GM19452 (cell line): Measurements from ENCODE around the gene BAIAP2.

Source experiments
- ATAC-seq: cut with Tn5 transposase; IDR thresholded peaks from one replicate; pipeline ENCODE4 v1.9.1; 2021; ENCODE audit not compliant: unreplicated experiment

The BAIAP2 gene

GRCh38 chr17:81102869-81103268, 67.9 kb downstream of the BAIAP2 start:
- ATAC-seq: no peak

- ATAC-seq: no peak
Measured at GRCh38 chr17:81103379-81103778, 68.4 kb downstream of the BAIAP2 start.

GRCh38 chr17:81106716-81107115, 71.8 kb downstream of the BAIAP2 start:
- ATAC-seq: no peak

GRCh38 chr17:81108220-81108619, 73.3 kb downstream of the BAIAP2 start:
- no peak for ATAC-seq

- no peak for ATAC-seq
Measured at GRCh38 chr17:81109957-81110356, 75.0 kb downstream of the BAIAP2 start.

- ATAC-seq: no peak
Measured at GRCh38 chr17:81110488-81111040, 75.6 kb downstream of the BAIAP2 start.

GRCh38 chr17:81111066-81111465, 76.1 kb downstream of the BAIAP2 start:
- no peak for ATAC-seq

GRCh38 chr17:81112450-81112849, 77.5 kb downstream of the BAIAP2 start:
- no peak for ATAC-seq

- no peak for ATAC-seq
Measured at GRCh38 chr17:81113158-81113724, 78.3 kb downstream of the BAIAP2 start.

GRCh38 chr17:81114351-81115093, 79.6 kb downstream of the BAIAP2 start:
- ATAC-seq: no peak

GRCh38 chr17:81115219-81115618, 80.3 kb downstream of the BAIAP2 start:
- no peak for ATAC-seq

- ATAC-seq: no peak
Measured at GRCh38 chr17:81115749-81116464, 81.0 kb downstream of the BAIAP2 start.

- ATAC-seq: no peak
Measured at GRCh38 chr17:81116704-81117103, 81.8 kb downstream of the BAIAP2 start.

GRCh38 chr17:81117672-81118198, 82.8 kb downstream of the BAIAP2 start:
- ATAC-seq: no peak

- ATAC-seq: no peak
Measured at GRCh38 chr17:81118308-81119221, 83.6 kb downstream of the BAIAP2 start.

- ATAC-seq: no peak
Measured at GRCh38 chr17:81119223-81120148, 84.5 kb downstream of the BAIAP2 start.

- ATAC-seq: no peak
Measured at GRCh38 chr17:81120149-81120484, 85.2 kb downstream of the BAIAP2 start.

- ATAC-seq: no peak
Measured at GRCh38 chr17:81120695-81121621, 86.0 kb downstream of the BAIAP2 start.
